ENCODE measurements around the gene CDH26.

Gene CDH26

DNA sequence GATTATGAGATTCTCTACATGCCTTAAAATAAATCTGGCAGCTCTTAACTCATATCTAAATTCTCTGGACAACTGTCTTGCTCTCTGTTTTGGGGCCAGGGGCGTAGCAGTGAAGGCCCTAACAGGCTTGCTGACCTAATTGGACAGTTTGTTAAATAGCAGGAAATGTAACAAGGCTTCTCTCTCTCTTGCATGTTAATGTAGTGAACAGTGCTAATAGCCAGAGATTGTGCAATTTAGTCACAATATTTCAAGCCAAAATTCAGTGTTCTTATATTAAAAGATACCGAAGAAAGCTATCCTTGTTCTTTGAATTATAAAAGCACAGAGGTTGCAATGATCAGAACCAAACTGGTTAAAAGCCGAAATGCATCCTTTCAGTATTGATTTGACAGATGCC, 21.1 kb upstream of the CDH26 start:
- TF ChIP-seq ZBTB7A (IDR thresholded peaks at IDR 0.05; ENCODE audit: low read depth), result no peak
- TF ChIP-seq CREB1 (IDR thresholded peaks at IDR 0.05; ENCODE audit: low read depth), result no peak
- no peak for TF ChIP-seq TEAD4 (IDR thresholded peaks at IDR 0.05)
- TF ChIP-seq YY1 (IDR thresholded peaks at IDR 0.05; ENCODE audit: low read depth), result no peak
- TF ChIP-seq RAD21 (IDR thresholded peaks at IDR 0.05; ENCODE audit: low read depth), result no peak
- TF ChIP-seq, protein P1, sequence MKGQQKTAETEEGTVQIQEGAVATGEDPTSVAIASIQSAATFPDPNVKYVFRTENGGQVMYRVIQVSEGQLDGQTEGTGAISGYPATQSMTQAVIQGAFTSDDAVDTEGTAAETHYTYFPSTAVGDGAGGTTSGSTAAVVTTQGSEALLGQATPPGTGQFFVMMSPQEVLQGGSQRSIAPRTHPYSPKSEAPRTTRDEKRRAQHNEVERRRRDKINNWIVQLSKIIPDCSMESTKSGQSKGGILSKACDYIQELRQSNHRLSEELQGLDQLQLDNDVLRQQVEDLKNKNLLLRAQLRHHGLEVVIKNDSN (IDR thresholded peaks at IDR 0.05), result no peak
- TF ChIP-seq FOXM1 (IDR thresholded peaks at IDR 0.05; ENCODE audit: borderline replicate concordance, low read depth), result no peak
- no peak for TF ChIP-seq NFIC (IDR thresholded peaks at IDR 0.05)
- no peak for TF ChIP-seq CEBPB (IDR thresholded peaks at IDR 0.05)
- TF ChIP-seq, protein P2, sequence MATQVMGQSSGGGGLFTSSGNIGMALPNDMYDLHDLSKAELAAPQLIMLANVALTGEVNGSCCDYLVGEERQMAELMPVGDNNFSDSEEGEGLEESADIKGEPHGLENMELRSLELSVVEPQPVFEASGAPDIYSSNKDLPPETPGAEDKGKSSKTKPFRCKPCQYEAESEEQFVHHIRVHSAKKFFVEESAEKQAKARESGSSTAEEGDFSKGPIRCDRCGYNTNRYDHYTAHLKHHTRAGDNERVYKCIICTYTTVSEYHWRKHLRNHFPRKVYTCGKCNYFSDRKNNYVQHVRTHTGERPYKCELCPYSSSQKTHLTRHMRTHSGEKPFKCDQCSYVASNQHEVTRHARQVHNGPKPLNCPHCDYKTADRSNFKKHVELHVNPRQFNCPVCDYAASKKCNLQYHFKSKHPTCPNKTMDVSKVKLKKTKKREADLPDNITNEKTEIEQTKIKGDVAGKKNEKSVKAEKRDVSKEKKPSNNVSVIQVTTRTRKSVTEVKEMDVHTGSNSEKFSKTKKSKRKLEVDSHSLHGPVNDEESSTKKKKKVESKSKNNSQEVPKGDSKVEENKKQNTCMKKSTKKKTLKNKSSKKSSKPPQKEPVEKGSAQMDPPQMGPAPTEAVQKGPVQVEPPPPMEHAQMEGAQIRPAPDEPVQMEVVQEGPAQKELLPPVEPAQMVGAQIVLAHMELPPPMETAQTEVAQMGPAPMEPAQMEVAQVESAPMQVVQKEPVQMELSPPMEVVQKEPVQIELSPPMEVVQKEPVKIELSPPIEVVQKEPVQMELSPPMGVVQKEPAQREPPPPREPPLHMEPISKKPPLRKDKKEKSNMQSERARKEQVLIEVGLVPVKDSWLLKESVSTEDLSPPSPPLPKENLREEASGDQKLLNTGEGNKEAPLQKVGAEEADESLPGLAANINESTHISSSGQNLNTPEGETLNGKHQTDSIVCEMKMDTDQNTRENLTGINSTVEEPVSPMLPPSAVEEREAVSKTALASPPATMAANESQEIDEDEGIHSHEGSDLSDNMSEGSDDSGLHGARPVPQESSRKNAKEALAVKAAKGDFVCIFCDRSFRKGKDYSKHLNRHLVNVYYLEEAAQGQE (IDR thresholded peaks at IDR 0.05; ENCODE audit: low read depth), result no peak
- TF ChIP-seq, protein P3, sequence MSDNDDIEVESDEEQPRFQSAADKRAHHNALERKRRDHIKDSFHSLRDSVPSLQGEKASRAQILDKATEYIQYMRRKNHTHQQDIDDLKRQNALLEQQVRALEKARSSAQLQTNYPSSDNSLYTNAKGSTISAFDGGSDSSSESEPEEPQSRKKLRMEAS (IDR thresholded peaks at IDR 0.05), result no peak

DNA sequence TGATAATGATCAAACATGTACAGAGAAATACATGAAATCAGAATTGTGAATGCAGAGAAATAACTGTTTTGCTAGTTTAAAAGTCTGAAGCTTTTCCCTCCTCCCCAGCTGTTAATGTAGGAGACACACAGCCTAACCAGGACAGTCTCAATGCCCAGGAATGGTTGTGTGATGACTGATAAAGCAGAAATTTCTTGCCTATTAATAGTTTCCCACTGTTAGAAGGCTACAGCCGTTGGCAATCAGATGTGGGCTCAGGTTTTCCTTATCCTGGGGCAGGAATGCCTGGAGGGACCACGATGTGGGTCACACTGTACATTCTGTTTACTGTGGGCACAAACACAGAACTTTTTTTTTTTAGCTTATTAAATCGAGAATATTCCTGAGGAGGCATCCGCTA, 20.0 kb upstream of the CDH26 start:
- no peak for TF ChIP-seq NFIC (IDR thresholded peaks at IDR 0.05)
- TF ChIP-seq CEBPB (IDR thresholded peaks at IDR 0.05), result no peak
- no peak for TF ChIP-seq YY1 (IDR thresholded peaks at IDR 0.05; ENCODE audit: low read depth)
- TF ChIP-seq ZBTB7A (IDR thresholded peaks at IDR 0.05; ENCODE audit: low read depth), result no peak
- no peak for TF ChIP-seq FOXM1 (IDR thresholded peaks at IDR 0.05; ENCODE audit: borderline replicate concordance, low read depth)
- TF ChIP-seq TAF1 (IDR thresholded peaks at IDR 0.05; ENCODE audit: low read depth), result no peak
- no peak for TF ChIP-seq RAD21 (IDR thresholded peaks at IDR 0.05; ENCODE audit: low read depth)
- TF ChIP-seq, protein P3 (IDR thresholded peaks at IDR 0.05), result no peak

DNA sequence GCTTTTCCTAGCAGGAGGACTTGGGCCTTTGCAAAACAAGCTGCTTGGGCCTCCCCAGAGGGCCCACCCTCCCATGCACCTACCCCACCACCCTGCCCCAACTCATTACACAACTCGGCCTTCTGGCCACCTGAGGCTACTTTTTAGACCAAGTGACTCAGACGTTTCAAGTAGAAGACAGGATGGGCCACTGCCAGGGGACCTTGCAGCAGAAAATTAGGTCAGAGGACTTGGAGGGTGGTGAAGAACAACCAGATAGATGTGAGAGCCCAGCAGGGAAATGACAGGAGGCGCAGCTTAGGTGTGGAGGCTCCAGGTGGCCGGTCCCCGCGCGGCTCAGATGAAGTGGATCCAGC, 19.5 kb upstream of the CDH26 start:
- TF ChIP-seq CEBPB (IDR thresholded peaks at IDR 0.05) (no peak), FOXM1 (IDR thresholded peaks at IDR 0.05; ENCODE audit: borderline replicate concordance, low read depth) (no peak)

DNA sequence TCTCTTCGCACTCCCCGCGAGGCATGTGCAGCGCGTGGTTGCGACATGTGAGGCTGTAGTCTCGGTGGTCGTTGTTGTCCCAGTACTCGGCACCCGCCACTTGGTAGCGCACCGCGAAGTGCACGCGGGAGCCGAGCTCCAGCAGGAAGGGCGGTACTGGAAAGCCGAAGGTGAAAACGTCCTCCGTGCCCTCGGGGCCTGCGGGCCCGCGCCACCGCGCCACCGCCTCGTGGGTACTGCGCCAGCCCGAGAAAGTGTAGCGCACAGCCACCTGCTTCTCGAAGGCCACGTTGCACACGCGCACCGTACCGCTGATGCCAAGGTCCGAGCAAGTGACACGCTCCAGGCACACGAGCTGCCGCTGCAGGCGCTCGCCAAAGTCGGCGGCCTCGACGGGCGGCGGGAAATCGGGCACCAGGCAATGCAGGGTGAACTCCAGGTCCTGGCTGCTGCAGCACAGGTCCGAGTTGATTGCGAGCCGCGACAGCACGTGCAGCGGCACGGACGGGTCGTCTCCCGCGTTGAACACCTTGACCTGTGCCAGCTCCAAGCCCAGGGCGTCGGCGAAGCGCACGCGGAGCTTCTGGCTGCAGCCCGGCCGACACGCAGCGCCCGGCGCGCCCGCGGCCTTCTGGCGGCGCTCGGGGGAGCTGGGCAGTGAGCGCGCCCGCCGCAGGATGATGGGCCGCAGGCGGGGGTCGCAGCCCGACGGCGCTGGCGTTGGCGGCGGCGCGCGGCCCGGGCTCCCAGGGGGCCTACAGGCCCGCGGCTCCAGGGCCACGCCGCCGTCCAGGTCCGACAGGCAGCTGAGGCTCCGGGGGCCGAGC, 19.0 kb upstream of the CDH26 start:
- TF ChIP-seq, protein P3 (IDR thresholded peaks at IDR 0.05), result peak; percentile 91
- TF ChIP-seq EGR1 (IDR thresholded peaks at IDR 0.05), result no peak

DNA sequence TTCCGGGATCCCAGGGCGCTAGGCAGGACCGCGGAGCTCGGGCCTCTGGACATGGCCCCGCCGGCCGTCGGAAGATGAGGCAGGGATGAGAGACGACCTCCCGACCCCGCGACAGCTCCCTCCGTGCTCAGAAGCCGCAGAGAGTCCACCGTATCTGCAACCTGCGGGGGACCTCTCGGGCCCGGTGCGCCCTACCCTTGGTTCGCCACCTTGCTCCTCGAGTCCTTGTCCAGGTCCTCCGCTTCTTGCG, 18.4 kb upstream of the CDH26 start:
- no peak for TF ChIP-seq TCF12 (IDR thresholded peaks at IDR 0.05; ENCODE audit: low read depth)
- no peak for TF ChIP-seq NFIC (IDR thresholded peaks at IDR 0.05)
- TF ChIP-seq YY1 (IDR thresholded peaks at IDR 0.05; ENCODE audit: low read depth), result no peak
- no peak for TF ChIP-seq RAD21 (IDR thresholded peaks at IDR 0.05; ENCODE audit: low read depth)
- TF ChIP-seq FOXM1 (IDR thresholded peaks at IDR 0.05; ENCODE audit: borderline replicate concordance, low read depth), result no peak
- TF ChIP-seq, protein P3 (IDR thresholded peaks at IDR 0.05), result no peak
- no peak for TF ChIP-seq CEBPB (IDR thresholded peaks at IDR 0.05)
- TF ChIP-seq CREB1 (IDR thresholded peaks at IDR 0.05; ENCODE audit: low read depth), result no peak
- TF ChIP-seq EGR1 (IDR thresholded peaks at IDR 0.05), result no peak
- TF ChIP-seq, protein P1 (IDR thresholded peaks at IDR 0.05), result no peak
- TF ChIP-seq TAF1 (IDR thresholded peaks at IDR 0.05; ENCODE audit: low read depth), result no peak
- TF ChIP-seq EP300 (IDR thresholded peaks at IDR 0.05; ENCODE audit: borderline replicate concordance), result no peak
- TF ChIP-seq, protein P2 (IDR thresholded peaks at IDR 0.05; ENCODE audit: low read depth), result no peak
- TF ChIP-seq TEAD4 (IDR thresholded peaks at IDR 0.05), result no peak
- TF ChIP-seq ZBTB7A (IDR thresholded peaks at IDR 0.05; ENCODE audit: low read depth), result no peak

Measured in Ishikawa (cell line).